HG03460 (cell line): Measurements from ENCODE around the gene CALHM3.

Experiments
- ATAC-seq: cut with Tn5 transposase; IDR thresholded peaks from one replicate; pipeline ENCODE4 v1.9.1; 2021; ENCODE audit not compliant: unreplicated experiment

Gene CALHM3

GRCh38 chr10:103475437-103475836 is 3.6 kb downstream of the CALHM3 start:
- ATAC-seq = no peak

GRCh38 chr10:103474077-103474476 is 5.0 kb downstream of the CALHM3 start:
- no peak for ATAC-seq

GRCh38 chr10:103473261-103473671 is 5.8 kb downstream of the CALHM3 start:
- ATAC-seq = no peak

- ATAC-seq = peak; percentile 28
Observed at GRCh38 chr10:103472005-103472404, 7.0 kb downstream of the CALHM3 start.

GRCh38 chr10:103470761-103471653 is 8.0 kb downstream of the CALHM3 start:
- ATAC-seq = peak; percentile 75

- ATAC-seq = no peak
Observed at GRCh38 chr10:103469201-103469600, 9.8 kb downstream of the CALHM3 start.

- no peak for ATAC-seq
Observed at GRCh38 chr10:103467406-103467805, 11.6 kb downstream of the CALHM3 start.

GRCh38 chr10:103466734-103467133 is 12.3 kb downstream of the CALHM3 start:
- no peak for ATAC-seq

- ATAC-seq = no peak
Observed at GRCh38 chr10:103465411-103466179, 13.4 kb downstream of the CALHM3 start.

GRCh38 chr10:103463499-103463898 is 15.5 kb downstream of the CALHM3 start:
- ATAC-seq = no peak

GRCh38 chr10:103459615-103460014 is 19.4 kb downstream of the CALHM3 start:
- ATAC-seq = no peak

GRCh38 chr10:103458720-103459119 is 20.3 kb downstream of the CALHM3 start, which contains the start of gene CALHM1:
TSS of gene CALHM1 (minus strand) at chr10:103458900. CDS start at chr10:103458751, 149 bp downstream.
- peak; percentile 80 for ATAC-seq

GRCh38 chr10:103457896-103458583 is 21.0 kb downstream of the CALHM3 start:
- no peak for ATAC-seq

- ATAC-seq = no peak
Observed at GRCh38 chr10:103457176-103457712, 21.8 kb downstream of the CALHM3 start.

- no peak for ATAC-seq
Observed at GRCh38 chr10:103456074-103456660, 22.9 kb downstream of the CALHM3 start.

GRCh38 chr10:103455235-103455634 is 23.8 kb downstream of the CALHM3 start:
- no peak for ATAC-seq

- ATAC-seq = no peak
Observed at GRCh38 chr10:103454026-103454425, 25.0 kb downstream of the CALHM3 start.

GRCh38 chr10:103452506-103453230 is 26.4 kb downstream of the CALHM3 start:
- no peak for ATAC-seq

- ATAC-seq = peak; percentile 73
Observed at GRCh38 chr10:103451831-103452505, 27.1 kb downstream of the CALHM3 start, which contains the start of gene CALHM2. TSS of gene CALHM2 (minus strand) at chr10:103452370. CDS start at chr10:103449941, 2,429 bp downstream.
